Activated CD8-positive, alpha-beta T cell treated with anti-CD3 and anti-CD28 coated beads for 36 hours (primary cell): ENCODE data around the gene SCRN1. TPM values are rescaled to one million over a fixed set of nuclear protein-coding genes. Genes with fewer than 3 reads are reported as not detected.

ENCODE experiments used
- ATAC-seq: fragments of 200-7000 bp; cut with Tn5 transposase; one replicate; pipeline ENCODE4 v1.10.0; 2021; ENCODE audit warnings: mild to moderate bottlenecking, moderate library complexity
- CTCF ChIA-PET: fragments of 350-600 bp; sonication (Branson Sonifier 250); formaldehyde crosslinking; loops from one replicate; lab custom pipeline; 2021; ENCODE audit warnings: antibody characterized with exemption; lab: Charles Lee
- POLR2A ChIA-PET: fragments of 350-600 bp; sonication (Branson Sonifier 250); formaldehyde crosslinking; loops from one replicate; lab custom pipeline; 2021; ENCODE audit warnings: antibody characterized with exemption; lab: Charles Lee
- DNase-seq: peaks from one replicate; pipeline ENCODE4 v3.0.0-alpha.2; 2020
- H3K27ac Mint-ChIP-seq: one replicate; pipeline ENCODE4 v1.8.0; 2021; ENCODE audit warnings: mild to moderate bottlenecking, mixed read lengths
- H3K27me3 Mint-ChIP-seq: one replicate; pipeline ENCODE4 v1.8.0; 2021; ENCODE audit warnings: mixed read lengths
- H3K36me3 Mint-ChIP-seq: one replicate; pipeline ENCODE4 v1.8.0; 2021; ENCODE audit warnings: low read depth, mixed read lengths
- H3K4me1 Mint-ChIP-seq: one replicate; pipeline ENCODE4 v1.8.0; 2021; ENCODE audit warnings: low read depth, mixed read lengths
- H3K4me3 Mint-ChIP-seq: one replicate; pipeline ENCODE4 v1.8.0; 2021; ENCODE audit warnings: mild to moderate bottlenecking, moderate library complexity, mixed read lengths
- H3K9me3 Mint-ChIP-seq: one replicate; pipeline ENCODE4 v1.8.0; 2021; ENCODE audit warnings: mixed read lengths
- CTCF ChIP-seq: fragments of 200-600 bp; IDR thresholded peaks from one replicate; pipeline ENCODE4 v1.8.0; 2022; ENCODE audit warnings: antibody characterized with exemption, mild to moderate bottlenecking
- intact Hi-C: fragments of 100-400 bp; cut with micrococcal nuclease; formaldehyde crosslinking; loops from one replicate; pipeline ENCODE4 v1.10.0; 2022
- total RNA-seq, 2 experiments: library from RNA; stranded (reverse); gene quantifications; one replicate each; pipeline ENCODE4 v1.2.3, GENCODE V29; 2021

SCRN1 gene
- total RNA-seq, 2 experiments from 2014 or later = 10.8 to 14.7 TPM

DNA sequence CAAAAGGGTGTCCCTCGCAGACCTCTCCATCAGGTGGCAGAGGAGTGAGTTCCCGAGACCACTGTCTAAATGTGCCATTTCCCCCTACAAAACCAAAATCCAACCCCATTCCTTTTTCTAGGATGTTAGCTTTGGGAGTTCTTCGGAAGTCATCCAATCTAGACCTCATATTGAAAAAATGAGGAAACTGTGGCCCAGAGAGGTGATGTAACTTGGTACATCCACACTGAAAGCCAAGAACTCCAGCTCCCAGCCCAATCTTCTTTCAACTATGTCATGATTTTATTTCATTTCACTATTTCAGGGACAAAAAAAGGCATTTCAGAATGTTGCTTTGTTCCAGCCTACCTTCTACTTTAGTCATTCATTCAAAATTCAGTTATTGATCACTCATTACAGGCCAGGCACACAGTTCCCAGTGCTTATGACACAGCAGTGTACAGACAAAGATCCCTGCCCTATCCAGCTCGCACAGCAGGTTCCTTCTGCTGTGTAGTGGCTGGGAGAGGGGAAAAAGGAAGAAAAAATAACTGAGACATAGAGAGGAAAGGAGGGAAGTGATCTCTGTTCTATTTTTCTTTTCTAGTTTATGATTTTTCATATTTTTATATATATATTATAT, 35.8 kb downstream of the SCRN1 start:
- peaks cover 2% of the 10 kb centered on the region for H3K36me3 Mint-ChIP-seq
- CTCF ChIA-PET = interaction anchor here (0.8 to 1.7 kb wide), 4 partner anchors 11 to 108 kb away, joined by 3 to 7 read pairs (median 3); no protein-coding TSS in a partner anchor
- DNase-seq (no peak), ATAC-seq (no peak)
- intact Hi-C loops = loop anchor here (10.0 kb wide), 1 partner anchor 111 kb away; no protein-coding TSS in a partner anchor
- no peak overlapping the region for H3K27ac Mint-ChIP-seq
- no peaks in the 10 kb centered on the region for H3K9me3 Mint-ChIP-seq
- H3K4me3 Mint-ChIP-seq = no peak overlapping the region
- TF ChIP-seq CTCF = no peak
- H3K27me3 Mint-ChIP-seq = no peaks in the 10 kb centered on the region
- peaks cover 16% of the 10 kb centered on the region for H3K4me1 Mint-ChIP-seq
- POLR2A ChIA-PET = interaction anchor here (1.0 kb wide), 1 partner anchor 23 kb away, joined by 3 read pairs; no protein-coding TSS in a partner anchor

GRCh38 chr7:29951206-29951605, 38.4 kb downstream of the SCRN1 start:
- Mint-ChIP-seq H3K4me3 (no peak overlapping the region), H3K4me1 (peaks cover 6% of the 10 kb centered on the region), H3K36me3 (peaks cover 2% of the 10 kb centered on the region), H3K27me3 (no peaks in the 10 kb centered on the region), H3K9me3 (no peaks in the 10 kb centered on the region), H3K27ac (no peak overlapping the region)
- CTCF ChIA-PET = interaction anchor here (0.6 to 1.6 kb wide), 4 partner anchors 11 to 72 kb away, joined by 3 read pairs; no protein-coding TSS in a partner anchor
- POLR2A ChIA-PET = no interaction called here
- DNase-seq (no peak), ATAC-seq (no peak)
- TF ChIP-seq CTCF = no peak
- intact Hi-C loops = loop anchor here (10.0 kb wide), 1 partner anchor 114 kb away; no protein-coding TSS in a partner anchor

- intact Hi-C loops = loop anchor here (10.0 kb wide), 1 partner anchor 114 kb away; no protein-coding TSS in a partner anchor
- Mint-ChIP-seq H3K27ac (no peak overlapping the region), H3K9me3 (no peaks in the 10 kb centered on the region), H3K27me3 (no peaks in the 10 kb centered on the region), H3K4me3 (no peak overlapping the region), H3K36me3 (peaks cover 2% of the 10 kb centered on the region), H3K4me1 (no peaks in the 10 kb centered on the region)
- POLR2A ChIA-PET = interaction anchor here (0.6 kb wide), 1 partner anchor 19 kb away, joined by 3 read pairs; no protein-coding TSS in a partner anchor
- TF ChIP-seq CTCF = no peak
- no peak for DNase-seq
- CTCF ChIA-PET = interaction anchor here (0.6 to 1.6 kb wide), 3 partner anchors 10 to 72 kb away, joined by 3 read pairs; no protein-coding TSS in a partner anchor
- no peak for ATAC-seq
Measured at GRCh38 chr7:29950480-29950879, 39.1 kb downstream of the SCRN1 start.

DNA sequence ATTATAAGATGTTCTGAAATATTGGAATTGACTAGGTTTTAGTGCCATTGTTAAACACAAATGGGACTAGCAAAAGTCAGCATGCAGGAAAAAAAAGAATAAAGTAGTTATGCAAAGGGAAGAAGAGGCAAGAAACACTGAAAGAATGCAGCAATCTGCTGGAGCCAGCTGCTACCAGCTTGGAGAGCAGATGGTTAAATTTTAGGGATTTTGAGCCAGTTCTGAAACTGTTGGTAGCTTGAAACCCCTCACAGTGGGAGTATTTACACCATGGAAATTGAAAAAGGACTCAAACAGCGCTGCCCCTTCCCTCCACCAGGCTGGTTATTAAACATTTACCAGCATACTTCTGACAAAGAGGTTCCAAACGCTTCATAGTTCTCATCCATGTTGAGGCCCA, 41.0 kb downstream of the SCRN1 start:
- H3K27ac Mint-ChIP-seq = no peak overlapping the region
- ChIA-PET POLR2A (no interaction called here), CTCF (no interaction called here)
- no peak overlapping the region for H3K4me3 Mint-ChIP-seq
- H3K9me3 Mint-ChIP-seq = no peaks in the 10 kb centered on the region
- intact Hi-C loops = no loop called here
- TF ChIP-seq CTCF = no peak
- H3K4me1 Mint-ChIP-seq = no peaks in the 10 kb centered on the region
- DNase-seq = no peak
- no peaks in the 10 kb centered on the region for H3K27me3 Mint-ChIP-seq
- H3K36me3 Mint-ChIP-seq = peaks cover 2% of the 10 kb centered on the region
- ATAC-seq = no peak
